Right ventricle myocardium superior (tissue), 1 donor: ENCODE results near the gene TUFM. TPM values are rescaled to one million over a fixed set of nuclear protein-coding genes. Genes with fewer than 3 reads are reported as not detected.
"Not testable (repeated sequence)": the region's sequence is repeated elsewhere in the genome, so short reads cannot be mapped to it uniquely, and the experiment has no call there.

ENCODE experiments used
- ATAC-seq: fragments of 200-7000 bp; cut with Tn5 transposase; one replicate; pipeline ENCODE4 v1.9.1; 2020; ENCODE audit warnings: mild to moderate bottlenecking; ENCODE audit not compliant: poor library complexity
- DNase-seq: peaks from one replicate; pipeline ENCODE4 v3.0.0-alpha.2; 2020
- intact Hi-C: fragments of 100-400 bp; cut with DNase I; formaldehyde crosslinking; loops from one replicate; pipeline ENCODE4 v1.11.2; 2022
- long read RNA-seq: library from polyadenylated mRNA; unstranded; transcript quantifications from one replicate; pipeline ENCODE4 v2.0.0, GENCODE V29; 2021
- total RNA-seq: library from RNA; stranded (reverse); fragmentation: NEBNext Ultra II Directional; extraction: Animal tissue kit (Norgen Biotek cat#: 25700); gene quantifications from one replicate; pipeline ENCODE4 v1.2.1, GENCODE V29; 2021
- donor health status: DM: no; HTN: yes; CAD: no; lungs with severe emphysema.

Gene TUFM
- total RNA-seq: 253 TPM
- long read RNA-seq, transcript TUFM-201 (10 exons, 2,071 nt): major isoform, 1,122 of 1,186 reads
- long read RNA-seq, partial matches to known transcripts: 41 of 1,186 reads
- long read RNA-seq, other reads (novel, unspliced or antisense): 23 of 1,186 reads

DNA sequence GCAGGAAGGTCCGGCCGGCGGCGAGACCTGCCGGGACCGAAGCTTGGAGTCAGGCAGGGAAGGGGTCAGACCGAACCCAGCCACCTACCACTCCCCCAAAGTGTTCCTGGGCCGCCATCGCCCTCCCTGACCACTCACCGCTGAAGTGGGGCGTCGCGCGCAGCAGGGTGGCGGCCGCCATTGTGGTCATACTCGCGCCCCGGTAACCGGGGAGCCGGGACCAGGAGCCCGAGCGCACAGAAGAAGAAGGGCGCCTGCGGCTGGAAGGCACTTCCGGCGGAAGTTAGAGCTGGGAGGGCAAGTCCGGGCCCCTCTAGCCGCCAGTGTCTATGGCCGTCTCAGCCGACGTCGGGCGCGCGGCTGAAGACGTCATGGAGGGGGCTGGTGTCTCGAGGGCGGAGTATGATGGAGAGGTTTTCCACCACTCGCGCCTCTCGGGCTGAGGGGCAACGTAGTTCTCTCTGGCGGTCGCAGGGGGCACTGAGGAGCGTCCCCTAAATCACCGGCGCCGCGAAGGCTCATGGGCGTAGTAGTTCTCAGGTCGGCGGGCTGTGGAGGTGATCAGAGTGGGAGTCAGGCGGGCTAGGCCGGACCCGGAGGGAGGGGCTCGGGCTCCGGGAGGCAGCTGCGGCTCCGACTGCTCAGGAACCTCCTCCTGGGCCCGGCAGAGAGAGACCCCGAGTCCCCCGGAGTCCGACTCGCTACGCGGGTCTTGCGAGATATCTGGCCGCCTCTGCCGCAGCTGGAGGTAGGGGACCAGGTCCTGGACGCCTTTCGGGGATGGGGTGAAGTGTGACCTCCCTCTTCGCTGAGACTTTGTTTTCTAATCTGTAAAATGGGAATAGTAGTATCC is at the start of gene TUFM:
TUFM (minus strand) TSS at position 269 of the 853 bp plus-strand sequence; CDS start at position 190, 79 bp downstream.
- intact Hi-C loops: loop anchor here (2.0 kb wide), 1 partner anchor 16 kb away; the partner anchor contains the start of gene SH2B1
- peak; percentile 98 for DNase-seq
- ATAC-seq: peak; percentile 98

- DNase-seq: no peak
- intact Hi-C loops: no loop called here
- no peak for ATAC-seq
Observed at GRCh38 chr16:28895609-28896008, 49.5 kb upstream of the TUFM start.

GRCh38 chr16:28893291-28893690 is 47.1 kb upstream of the TUFM start:
- DNase-seq (no peak), ATAC-seq (no peak)
- intact Hi-C loops: no loop called here

- ATAC-seq (no peak), DNase-seq (no peak)
- intact Hi-C loops: no loop called here
Observed at GRCh38 chr16:28891964-28892890, 46.1 kb upstream of the TUFM start.

- intact Hi-C loops, DNase-seq, ATAC-seq: not testable (repeated sequence)
Observed at GRCh38 chr16:28890355-28890754, 44.2 kb upstream of the TUFM start.

DNA sequence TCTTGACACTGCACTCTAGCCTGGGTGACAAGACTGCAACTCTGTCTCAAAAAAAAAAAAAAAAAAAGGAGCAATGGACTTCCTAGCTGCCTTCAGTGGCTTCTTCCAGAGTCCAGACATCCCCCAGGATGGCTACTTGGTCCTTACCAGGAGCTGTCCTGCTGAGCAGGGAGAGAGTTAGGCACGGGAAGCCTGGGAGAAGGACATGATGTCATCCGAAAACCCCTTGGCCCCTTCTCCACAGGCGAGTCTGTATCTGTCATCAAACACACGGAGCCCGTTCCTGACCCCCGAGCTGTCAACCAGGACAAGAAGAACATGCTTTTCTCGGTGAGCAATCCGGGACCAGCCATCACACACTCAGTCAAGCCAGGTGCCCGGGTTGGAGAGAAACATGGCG is 40.8 kb upstream of the TUFM start:
- DNase-seq (no peak), ATAC-seq (no peak)
- intact Hi-C loops: no loop called here

DNA sequence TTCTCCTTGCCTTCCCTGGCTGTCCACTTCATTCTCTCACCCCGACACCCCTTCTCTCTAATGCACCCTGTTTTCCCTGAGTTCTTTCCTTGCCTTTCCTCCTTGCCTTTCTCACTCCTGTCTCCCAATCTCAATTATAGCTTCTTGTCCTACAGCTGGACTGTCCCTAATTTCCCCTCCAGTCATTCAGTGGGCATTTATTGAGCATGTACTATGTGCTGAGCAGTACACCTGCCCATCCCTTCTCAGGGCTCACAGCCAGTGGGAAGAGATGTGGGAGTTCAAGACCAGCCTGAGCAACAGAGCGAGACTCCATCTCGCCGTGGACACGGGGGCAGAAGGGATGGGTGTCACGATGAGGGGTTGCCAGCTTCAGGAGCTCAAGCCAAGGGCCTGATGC is 37.9 kb upstream of the TUFM start:
- intact Hi-C loops: no loop called here
- ATAC-seq: no peak
- DNase-seq: no peak

GRCh38 chr16:28883221-28883996 is 37.3 kb upstream of the TUFM start:
- ATAC-seq (no peak), DNase-seq (no peak)
- intact Hi-C loops: no loop called here

GRCh38 chr16:28882551-28883160 is 36.5 kb upstream of the TUFM start:
- no peak for DNase-seq
- intact Hi-C loops: no loop called here
- no peak for ATAC-seq

- intact Hi-C loops, ATAC-seq, DNase-seq: not testable (repeated sequence)
Observed at GRCh38 chr16:28881565-28881964, 35.4 kb upstream of the TUFM start.

- no peak for DNase-seq
- no peak for ATAC-seq
- intact Hi-C loops: no loop called here
Observed at GRCh38 chr16:28880955-28881354, 34.8 kb upstream of the TUFM start.

- DNase-seq: no peak
- intact Hi-C loops: no loop called here
- ATAC-seq: no peak
Observed at GRCh38 chr16:28880589-28880915, 34.4 kb upstream of the TUFM start.

DNA sequence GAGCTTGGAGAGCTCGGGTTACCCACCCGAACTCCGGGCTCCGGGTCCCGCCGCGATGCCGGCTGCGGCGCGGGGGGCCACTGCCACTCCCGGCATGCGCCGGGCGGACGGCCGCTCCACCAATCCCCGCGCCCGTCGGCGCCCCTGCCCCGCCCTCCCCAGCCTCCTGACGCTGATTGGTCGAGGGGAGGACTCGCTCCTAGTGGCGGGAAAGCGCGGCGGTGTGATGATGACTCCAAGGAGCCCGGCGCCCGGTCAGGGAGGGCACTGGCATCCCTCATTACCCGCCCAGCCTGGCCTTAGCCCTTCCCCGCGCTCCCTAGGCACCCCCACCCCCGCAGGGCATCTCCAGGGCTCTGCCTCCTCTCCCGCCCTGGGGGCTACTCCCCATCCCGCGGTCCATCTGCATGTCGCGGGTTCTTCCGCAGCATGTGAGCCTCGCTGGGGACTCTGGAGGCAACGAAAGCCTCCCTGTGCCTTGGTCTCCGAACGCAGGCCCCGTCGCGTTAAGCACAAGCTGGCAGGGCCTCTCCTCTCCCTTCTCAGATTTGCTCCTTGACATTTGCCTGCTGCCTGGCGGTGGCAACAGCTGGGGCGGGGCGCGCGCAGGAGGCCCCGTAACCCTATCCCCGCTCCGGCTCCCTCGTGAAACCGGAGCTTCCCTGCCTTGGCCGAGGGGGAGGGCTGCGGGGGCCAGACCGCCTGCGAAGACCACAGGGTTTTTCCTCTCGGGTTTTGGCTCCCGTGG is 33.9 kb upstream of the TUFM start:
- DNase-seq (peak; percentile 92), ATAC-seq (peak; percentile 98)
- intact Hi-C loops: no loop called here

DNA sequence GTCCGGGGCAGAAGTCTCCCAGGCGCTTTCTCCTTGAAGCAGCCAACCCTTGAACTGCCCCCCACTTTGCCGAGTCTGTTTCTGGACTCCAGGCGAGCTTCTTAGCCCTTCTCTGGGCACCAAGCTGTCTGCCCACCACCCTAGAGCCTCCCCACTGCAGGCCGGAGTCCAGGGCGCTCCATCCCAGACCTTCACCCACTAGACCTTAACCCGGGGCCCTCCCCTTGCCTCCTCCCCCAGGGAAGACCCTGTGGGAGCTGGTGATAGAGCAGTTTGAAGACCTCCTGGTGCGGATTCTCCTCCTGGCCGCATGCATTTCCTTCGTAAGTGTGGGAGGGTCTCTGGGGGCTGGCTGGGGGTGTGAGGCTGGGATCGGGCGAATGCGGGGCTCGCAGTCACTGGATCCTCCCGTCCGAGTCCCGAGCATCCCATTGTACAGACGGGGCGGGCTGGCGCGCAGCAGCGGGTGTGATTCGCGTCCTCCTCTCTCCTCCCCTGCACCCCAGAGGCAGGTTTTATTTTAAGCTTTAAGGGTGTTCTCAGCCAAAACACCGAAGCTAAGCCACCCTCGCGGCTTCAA is 33.2 kb upstream of the TUFM start:
- no peak for DNase-seq
- intact Hi-C loops: no loop called here
- ATAC-seq: peak; percentile 57

DNA sequence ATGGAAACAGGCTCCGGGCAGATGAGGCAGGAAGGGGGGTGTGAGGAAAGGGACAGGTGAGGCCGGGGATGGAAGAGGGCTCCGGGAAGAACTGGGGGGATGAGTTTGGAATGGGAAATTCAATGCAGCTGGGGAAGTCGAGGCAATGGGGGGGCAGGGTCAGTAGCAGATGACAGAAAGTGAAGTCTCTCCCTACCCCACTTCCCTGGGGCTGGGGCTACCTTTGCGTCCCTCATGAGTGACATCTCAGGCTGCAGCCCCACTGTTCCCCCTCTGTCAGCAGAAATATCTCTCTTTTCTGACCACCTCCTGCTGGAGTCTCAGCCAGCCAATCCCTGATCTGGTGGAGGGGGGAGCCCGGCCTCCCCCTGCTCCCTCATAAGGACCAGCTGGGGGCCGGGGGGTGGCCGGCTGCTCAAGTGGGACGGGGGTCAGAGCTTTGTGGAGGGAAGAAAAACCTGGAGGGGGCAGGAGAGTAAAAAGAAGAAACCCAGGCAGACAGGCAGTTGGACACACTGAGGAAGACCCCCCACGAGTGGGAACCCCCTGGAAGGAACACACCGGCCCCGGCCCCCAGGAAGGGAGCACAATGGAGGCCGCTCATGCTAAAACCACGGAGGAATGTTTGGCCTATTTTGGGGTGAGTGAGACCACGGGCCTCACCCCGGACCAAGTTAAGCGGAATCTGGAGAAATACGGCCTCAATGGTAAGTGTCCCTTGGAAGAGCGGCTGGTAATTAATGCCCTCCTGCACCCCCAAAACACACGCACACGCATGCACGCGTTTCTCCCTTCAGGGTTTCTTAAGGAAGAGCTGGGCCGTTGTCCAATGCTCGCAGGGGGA is 32.2 kb upstream of the TUFM start, which contains the start of gene ATP2A1:
ATP2A1 (plus strand) TSS at position 406 of the 844 bp plus-strand sequence; CDS start at position 590, 184 bp downstream.
- ATAC-seq (no peak), DNase-seq (no peak)
- intact Hi-C loops: no loop called here

DNA sequence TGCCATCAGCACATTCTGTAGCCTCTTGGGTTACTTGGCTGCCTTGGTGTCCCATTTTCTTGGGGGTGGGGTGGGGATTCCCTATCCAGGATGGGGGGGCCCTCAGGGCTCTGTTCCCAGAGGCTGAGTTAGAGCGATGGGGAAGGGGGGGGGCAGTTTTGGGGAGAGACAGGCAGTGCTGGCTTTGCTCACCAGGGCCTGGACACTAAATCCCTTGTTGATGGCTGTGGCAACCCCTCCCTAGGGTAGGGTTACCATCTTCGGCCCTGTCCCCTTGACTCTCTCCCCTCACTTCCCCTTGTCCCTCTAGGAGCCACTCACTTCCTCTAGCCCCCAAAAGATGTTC is 31.5 kb upstream of the TUFM start:
- intact Hi-C loops: no loop called here
- ATAC-seq (no peak), DNase-seq (no peak)
